ENCODE data around the gene SYT9. TPM values are rescaled to one million over a fixed set of nuclear protein-coding genes. Genes with fewer than 3 reads are reported as not detected.

Gene SYT9
- total and polyA plus RNA-seq, 3 donors from 2014 or later, result 2.7 to 4.1 (median 3.1) TPM

DNA sequence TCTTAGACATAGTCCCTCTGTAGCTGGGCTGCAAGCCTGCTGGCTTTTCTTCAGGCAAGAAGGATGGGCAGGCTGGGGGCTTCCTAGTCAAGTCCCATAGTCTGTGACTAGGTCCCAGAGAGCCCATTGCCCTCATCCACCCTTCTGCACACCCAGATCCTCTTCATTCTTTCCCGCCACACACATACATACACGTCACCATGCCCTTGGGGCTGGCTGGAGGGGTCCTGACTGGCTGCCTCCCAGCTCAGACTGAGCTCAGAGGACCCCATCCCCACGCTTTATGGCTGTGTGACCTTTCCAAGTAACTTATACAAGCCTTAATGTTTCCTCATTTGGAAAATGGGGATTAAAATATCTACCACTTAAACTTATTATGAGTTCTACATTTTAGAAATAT is 248.5 kb downstream of the SYT9 start:
- no peaks in the 10 kb centered on the region for H3K4me1 ChIP-seq
- no peak overlapping the region for H3K4me3 ChIP-seq
- TF ChIP-seq, protein P1, sequence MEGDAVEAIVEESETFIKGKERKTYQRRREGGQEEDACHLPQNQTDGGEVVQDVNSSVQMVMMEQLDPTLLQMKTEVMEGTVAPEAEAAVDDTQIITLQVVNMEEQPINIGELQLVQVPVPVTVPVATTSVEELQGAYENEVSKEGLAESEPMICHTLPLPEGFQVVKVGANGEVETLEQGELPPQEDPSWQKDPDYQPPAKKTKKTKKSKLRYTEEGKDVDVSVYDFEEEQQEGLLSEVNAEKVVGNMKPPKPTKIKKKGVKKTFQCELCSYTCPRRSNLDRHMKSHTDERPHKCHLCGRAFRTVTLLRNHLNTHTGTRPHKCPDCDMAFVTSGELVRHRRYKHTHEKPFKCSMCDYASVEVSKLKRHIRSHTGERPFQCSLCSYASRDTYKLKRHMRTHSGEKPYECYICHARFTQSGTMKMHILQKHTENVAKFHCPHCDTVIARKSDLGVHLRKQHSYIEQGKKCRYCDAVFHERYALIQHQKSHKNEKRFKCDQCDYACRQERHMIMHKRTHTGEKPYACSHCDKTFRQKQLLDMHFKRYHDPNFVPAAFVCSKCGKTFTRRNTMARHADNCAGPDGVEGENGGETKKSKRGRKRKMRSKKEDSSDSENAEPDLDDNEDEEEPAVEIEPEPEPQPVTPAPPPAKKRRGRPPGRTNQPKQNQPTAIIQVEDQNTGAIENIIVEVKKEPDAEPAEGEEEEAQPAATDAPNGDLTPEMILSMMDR (IDR thresholded peaks at IDR 0.05), result no peak
- no peak for TF ChIP-seq POLR2A (IDR thresholded peaks at IDR 0.05)
- WGBS, 2 donors, result 93 to 97% methylated on average over 3 of the region's 3 CpGs
- no peak for DNase-seq
- intact Hi-C loops (cut with DNase I; ENCODE audit: low total_unique reads), result no loop called here
- H3K27me3 ChIP-seq, result no peaks in the 10 kb centered on the region
- H3K9me3 ChIP-seq, result no peaks in the 10 kb centered on the region
- no peak overlapping the region for H3K27ac ChIP-seq
- H3K36me3 ChIP-seq (ENCODE audit: low read depth, missing control alignments), result no peaks in the 10 kb centered on the region

DNA sequence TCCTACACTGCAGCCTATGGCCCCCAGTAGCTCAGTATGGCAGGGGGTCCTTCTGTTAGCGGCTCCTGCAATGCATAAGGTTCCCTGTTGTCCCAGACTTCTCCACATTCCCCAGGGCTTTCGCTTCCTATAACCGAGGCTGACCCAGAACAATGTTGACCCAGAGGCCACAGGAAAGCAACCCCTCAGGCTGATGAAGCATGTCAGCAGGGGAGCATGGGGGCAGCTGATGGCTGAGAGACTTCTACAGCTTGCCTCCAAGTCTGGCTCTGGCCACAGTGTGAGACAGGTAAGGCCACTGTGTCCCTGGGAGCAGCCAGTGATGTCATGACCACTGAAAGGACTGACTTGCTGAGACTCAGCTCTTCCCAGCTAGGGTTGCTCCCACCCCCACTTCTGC is 249.5 kb downstream of the SYT9 start:
- WGBS, 2 donors, result 94 to 100% methylated on average over 3 of the region's 3 CpGs
- H3K36me3 ChIP-seq (ENCODE audit: low read depth, missing control alignments), result no peaks in the 10 kb centered on the region
- no peak overlapping the region for H3K27ac ChIP-seq
- H3K4me3 ChIP-seq, result no peak overlapping the region
- no peak for DNase-seq
- no peaks in the 10 kb centered on the region for H3K9me3 ChIP-seq
- TF ChIP-seq, protein P1 (IDR thresholded peaks at IDR 0.05), result no peak
- no peak for TF ChIP-seq POLR2A (IDR thresholded peaks at IDR 0.05)
- no peaks in the 10 kb centered on the region for H3K4me1 ChIP-seq
- no peaks in the 10 kb centered on the region for H3K27me3 ChIP-seq
- intact Hi-C loops (cut with DNase I; ENCODE audit: low total_unique reads), result no loop called here

DNA sequence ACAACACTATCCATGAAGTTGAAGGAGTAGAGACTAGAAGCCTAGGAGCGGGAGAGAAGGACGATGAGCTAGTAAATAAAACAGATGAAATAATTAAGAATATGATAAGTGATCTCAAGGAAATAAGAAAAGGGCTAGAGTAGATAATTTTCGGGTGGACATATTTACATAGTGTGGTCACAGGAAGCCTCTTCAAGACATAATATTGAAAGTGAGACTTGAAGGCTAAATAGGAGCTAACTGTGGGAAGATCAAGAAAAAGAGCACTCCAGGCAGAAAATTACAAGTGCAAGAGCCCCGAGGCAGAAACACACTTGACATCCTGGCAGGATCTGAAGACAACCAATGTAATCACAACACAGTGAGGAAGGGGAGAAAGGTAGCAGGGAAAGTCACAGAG is 250.2 kb downstream of the SYT9 start:
- 86 to 93% methylated on average over 4 of the region's 4 CpGs for WGBS, 2 donors
- no peak for TF ChIP-seq POLR2A (IDR thresholded peaks at IDR 0.05)
- TF ChIP-seq, protein P1 (IDR thresholded peaks at IDR 0.05), result no peak
- no peaks in the 10 kb centered on the region for H3K27me3 ChIP-seq

DNA sequence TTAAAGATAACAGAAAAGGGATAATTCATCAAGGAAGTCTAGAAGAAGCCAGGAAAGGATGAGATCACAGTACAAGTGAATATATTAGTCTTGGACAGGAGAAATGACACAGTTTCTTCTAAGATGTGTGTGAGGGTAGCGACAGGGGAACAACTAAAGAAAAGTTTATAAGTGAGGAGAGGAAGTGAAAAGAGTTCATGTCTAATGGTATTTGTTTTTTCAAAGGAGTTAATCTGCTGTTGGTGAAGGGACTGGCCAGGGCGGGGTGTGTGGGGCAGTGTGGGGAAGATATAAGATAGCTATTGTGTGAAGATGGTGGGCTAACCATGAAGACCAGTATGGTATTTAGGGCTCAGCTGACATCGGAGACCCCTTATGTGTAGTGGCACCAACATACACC is 254.5 kb downstream of the SYT9 start:
- no peak for DNase-seq
- Histone ChIP-seq H3K27ac (no peak overlapping the region), H3K36me3 (ENCODE audit: low read depth, missing control alignments) (no peaks in the 10 kb centered on the region), H3K4me3 (no peak overlapping the region), H3K4me1 (peaks cover 5% of the 10 kb centered on the region), H3K9me3 (no peaks in the 10 kb centered on the region), H3K27me3 (no peaks in the 10 kb centered on the region)
- intact Hi-C loops (cut with DNase I; ENCODE audit: low total_unique reads), result no loop called here
- 93 to 100% methylated on average over 3 of the region's 3 CpGs for WGBS, 2 donors
- TF ChIP-seq, protein P1 (IDR thresholded peaks at IDR 0.05), result no peak
- no peak for TF ChIP-seq POLR2A (IDR thresholded peaks at IDR 0.05)

More for the DNA sequence above, 250.2 kb downstream of the SYT9 start:
- H3K9me3 ChIP-seq, result no peaks in the 10 kb centered on the region
- no peaks in the 10 kb centered on the region for H3K4me1 ChIP-seq
- no peak for DNase-seq
- no peak overlapping the region for H3K4me3 ChIP-seq
- H3K36me3 ChIP-seq (ENCODE audit: low read depth, missing control alignments), result no peaks in the 10 kb centered on the region
- intact Hi-C loops (cut with DNase I; ENCODE audit: low total_unique reads), result no loop called here
- no peak overlapping the region for H3K27ac ChIP-seq

DNA sequence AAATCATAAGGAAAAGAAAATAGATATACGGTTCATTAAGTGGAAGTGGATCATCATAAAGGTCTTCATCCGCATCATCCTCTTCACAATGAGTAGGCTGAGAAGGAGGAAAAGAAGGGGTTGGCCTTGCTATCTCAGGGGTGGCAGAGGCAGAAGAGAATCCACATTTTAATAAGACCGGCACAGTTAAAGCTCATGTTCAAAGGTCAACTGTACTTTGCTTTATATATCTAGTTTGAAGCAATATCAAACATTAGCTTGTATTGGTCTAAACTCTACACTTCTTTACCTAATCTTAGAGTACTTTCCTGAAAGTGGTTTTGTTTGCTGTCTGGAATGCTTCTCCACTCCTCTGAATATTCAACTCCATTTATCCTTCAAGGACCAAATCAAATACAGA is 256.4 kb downstream of the SYT9 start:
- Histone ChIP-seq H3K36me3 (ENCODE audit: low read depth, missing control alignments) (no peaks in the 10 kb centered on the region), H3K9me3 (no peaks in the 10 kb centered on the region), H3K27ac (no peak overlapping the region), H3K4me3 (no peak overlapping the region), H3K27me3 (no peaks in the 10 kb centered on the region), H3K4me1 (peaks cover 24% of the 10 kb centered on the region)
- DNase-seq, result no peak
- 96 to 98% methylated on average over 3 of the region's 3 CpGs for WGBS, 2 donors
- no peak for TF ChIP-seq POLR2A (IDR thresholded peaks at IDR 0.05)
- TF ChIP-seq, protein P1 (IDR thresholded peaks at IDR 0.05), result no peak
- intact Hi-C loops (cut with DNase I; ENCODE audit: low total_unique reads), result no loop called here
